ENCODE results near the gene LPP. TPM values are rescaled to one million over a fixed set of nuclear protein-coding genes. Genes with fewer than 3 reads are reported as not detected.

Gene LPP
- total RNA-seq, 1 experiment from 2014 or later: 22.1 TPM

DNA sequence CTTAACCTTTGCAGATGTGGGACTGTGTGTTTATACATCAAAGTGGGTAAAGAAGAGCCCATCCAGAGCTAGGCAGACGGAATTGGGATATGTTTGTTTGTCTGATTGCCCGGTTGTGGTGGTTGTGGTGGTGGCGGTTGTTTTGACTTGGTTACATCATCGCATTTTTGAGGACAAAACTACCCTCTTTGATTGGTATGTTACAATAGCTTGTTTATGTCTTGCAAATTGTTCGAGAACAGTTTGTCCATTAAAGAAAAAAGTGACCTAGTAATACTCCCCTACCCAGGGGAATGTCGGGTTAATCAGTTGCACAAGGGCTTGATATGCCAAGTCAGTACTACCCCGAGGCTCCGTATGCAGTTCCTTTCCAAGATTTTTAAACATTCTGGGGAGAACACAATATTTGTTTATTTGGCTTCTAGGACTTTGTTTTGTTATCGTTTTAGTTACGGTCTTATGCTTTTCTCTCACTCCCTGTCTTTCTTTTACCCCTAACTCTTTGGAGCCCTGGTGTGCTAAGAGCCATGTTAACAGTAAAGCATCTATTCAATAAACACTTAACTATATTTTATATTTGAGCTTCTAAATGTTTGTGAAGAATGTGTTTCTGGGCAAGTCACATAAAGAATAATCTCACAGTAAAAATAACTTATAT is 315.4 kb downstream of the LPP start:
- no peak for DNase-seq (ENCODE audit: low spot score)

DNA sequence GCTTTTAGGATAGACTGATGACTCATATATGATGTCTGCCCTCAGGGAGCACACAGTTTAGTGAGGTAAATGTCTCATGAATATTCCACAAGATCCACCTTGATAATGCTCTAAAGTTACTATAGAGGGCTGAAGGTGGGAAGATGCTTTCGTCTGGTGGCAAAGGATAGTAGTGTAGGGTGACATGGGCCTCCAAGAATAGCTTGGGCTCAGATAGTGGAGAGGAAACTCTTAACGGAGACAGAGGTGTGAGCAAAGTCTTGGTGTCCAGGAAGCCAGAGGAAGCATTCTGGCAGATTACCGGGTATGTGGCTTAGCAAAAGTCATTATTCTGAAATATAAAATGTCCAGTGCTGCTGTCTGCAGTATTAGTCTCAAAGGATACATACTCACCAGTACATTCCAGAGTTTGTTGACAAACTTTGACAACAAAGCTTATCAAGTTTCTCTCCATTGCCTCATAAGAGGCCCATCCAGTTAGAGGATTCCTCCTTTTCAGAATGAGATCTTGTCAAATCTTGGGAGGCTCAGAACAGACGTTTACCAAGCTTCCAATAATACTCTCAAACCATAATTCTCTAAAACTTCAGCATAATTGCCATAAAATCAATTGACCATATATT is 316.7 kb downstream of the LPP start:
- DNase-seq (ENCODE audit: low spot score): no peak

GRCh38 chr3:188471723-188472122 is 317.8 kb downstream of the LPP start:
- no peak for DNase-seq (ENCODE audit: low spot score)

- no peak for DNase-seq (ENCODE audit: low spot score)
These were observed 318.4 kb downstream of the LPP start for GRCh38 chr3:188472336-188472735.

DNA sequence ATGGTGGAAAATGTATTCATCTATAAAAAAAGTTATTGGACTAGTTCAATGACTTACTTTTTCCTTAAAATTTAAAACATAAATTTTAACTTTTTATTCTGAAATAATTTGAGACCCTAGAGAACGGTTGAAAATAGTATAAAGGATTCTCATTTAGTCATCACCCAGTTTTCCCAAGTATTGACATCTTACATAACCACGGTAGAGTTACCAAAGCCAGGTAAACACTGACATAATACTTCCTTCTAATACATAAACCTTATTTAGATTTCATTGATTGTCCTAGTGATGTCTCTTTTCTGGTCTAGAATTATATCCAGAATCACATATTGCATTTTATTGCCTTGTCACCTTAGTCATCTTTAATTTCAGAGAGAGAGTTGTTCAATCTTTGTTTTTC is 319.1 kb downstream of the LPP start:
- no peak for DNase-seq (ENCODE audit: low spot score)

GRCh38 chr3:188473591-188474288 is 319.8 kb downstream of the LPP start:
- DNase-seq (ENCODE audit: low spot score): no peak

- DNase-seq (ENCODE audit: low spot score): no peak
These were observed 323.0 kb downstream of the LPP start for GRCh38 chr3:188476935-188477334.

- DNase-seq (ENCODE audit: low spot score): no peak
These were observed 326.1 kb downstream of the LPP start for GRCh38 chr3:188480011-188480410.

DNA sequence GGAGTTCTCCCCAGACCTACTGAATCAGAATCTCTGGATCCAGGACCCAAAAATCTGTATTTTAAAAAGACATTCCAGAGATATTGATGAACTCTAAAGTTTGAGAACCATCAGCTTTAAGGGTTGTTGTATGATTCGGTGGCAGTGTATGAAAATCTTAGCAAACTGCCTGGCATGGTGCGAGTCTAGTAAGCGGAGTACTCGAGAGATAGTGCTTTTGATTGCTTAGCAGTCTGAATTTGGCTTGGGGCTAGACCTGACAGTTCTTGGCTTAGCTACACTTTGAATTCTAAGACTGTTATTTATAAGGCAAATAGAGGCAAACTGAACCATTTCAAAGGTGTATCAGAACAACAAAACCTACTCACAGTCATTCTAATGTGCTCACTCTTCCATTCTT is 329.0 kb downstream of the LPP start:
- no peak for DNase-seq (ENCODE audit: low spot score)

GRCh38 chr3:188486126-188486525 is 332.2 kb downstream of the LPP start:
- DNase-seq (ENCODE audit: low spot score): no peak

DNA sequence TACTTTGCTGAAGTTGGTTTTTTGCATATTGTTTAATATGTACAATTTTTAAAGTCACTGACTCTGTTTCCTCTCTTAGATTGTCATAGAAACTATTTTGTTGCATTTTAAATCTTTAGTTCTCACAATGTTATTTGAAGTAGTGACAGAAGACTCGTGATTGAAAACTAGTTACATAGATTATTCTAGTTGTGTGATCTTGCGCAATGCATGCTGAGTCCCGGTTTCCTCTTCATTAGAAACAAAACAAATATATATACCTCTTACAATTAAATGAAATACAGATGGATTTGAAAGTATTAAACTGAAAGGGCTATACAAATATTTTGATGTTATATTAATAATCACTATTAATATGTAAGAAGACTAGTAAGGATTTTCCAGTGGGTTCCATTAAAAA is 333.0 kb downstream of the LPP start:
- no peak for DNase-seq (ENCODE audit: low spot score)

DNA sequence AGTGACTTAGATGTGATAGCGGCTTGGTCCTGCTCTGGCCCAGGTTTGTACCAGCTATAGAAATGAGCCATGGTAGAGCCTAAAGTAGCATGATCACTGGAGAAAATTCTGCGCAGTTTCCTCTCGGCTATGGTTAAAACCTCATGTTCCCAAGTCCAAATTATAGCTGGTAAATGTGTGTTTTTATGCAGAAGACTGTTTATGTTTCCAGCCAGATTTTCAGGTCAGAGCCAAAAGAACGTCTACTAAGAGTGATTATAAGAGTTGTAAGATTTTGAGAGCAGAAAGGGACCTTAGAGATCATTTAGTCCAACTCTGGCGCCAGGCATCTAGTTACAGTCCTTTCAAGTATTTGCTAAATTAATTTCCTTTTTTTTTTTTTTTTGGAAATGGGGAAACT is 333.7 kb downstream of the LPP start:
- DNase-seq (ENCODE audit: low spot score): no peak

DNA sequence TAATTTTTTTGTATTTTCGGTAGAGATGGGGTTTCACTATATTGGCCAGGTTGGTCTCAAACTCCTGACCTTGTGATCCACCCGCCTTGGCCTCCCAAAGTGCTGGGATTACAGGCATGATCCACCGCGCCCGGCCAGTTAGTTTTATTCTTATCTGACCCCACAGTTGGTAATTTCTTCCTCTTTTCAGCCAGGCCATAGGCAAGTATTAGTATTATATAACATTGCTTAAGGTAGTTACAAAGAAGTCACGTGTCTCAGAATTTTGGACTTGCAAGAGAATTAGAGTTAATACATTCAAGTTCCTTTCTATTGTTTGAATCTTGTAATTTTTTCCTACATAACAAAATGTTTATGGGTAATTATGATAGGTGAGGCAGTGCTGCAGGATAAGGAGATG is 334.8 kb downstream of the LPP start:
- DNase-seq (ENCODE audit: low spot score): no peak

DNA sequence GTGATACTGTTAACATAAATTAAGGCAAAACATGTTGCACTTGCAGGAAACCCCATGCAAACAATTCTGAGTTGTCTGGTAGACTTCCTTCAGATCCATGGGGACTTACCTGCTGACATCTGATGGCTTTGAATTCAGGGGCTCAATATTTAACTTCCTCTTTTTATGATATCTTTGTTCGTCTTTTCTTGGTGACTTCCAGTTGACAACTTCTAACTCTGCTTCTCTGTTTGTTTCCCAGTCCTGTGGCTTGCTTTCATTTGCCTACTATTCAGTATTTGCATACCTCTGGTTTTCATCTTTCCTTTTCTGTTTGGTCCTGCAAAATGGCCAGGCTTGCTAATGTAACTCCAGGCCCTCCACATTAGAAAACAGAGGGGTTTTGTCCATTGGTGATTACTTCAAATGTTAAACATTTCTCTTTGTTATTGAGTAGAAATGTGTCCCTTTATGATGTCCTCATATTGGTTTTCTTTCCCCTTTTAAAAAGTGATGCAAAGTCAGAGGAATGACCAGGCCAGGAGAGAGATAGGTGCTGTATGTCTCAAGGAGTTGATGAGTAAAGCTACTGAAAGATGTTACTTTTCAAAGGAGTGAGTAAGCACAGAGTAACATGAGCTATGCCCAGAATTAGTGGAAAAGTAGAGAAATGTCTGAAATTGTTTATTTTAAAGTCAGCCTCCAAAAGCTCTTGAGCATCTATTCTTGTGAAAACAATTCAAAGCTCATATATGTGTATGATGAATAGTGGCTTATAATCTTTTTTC is 335.9 kb downstream of the LPP start:
- no peak for DNase-seq (ENCODE audit: low spot score)

DNA sequence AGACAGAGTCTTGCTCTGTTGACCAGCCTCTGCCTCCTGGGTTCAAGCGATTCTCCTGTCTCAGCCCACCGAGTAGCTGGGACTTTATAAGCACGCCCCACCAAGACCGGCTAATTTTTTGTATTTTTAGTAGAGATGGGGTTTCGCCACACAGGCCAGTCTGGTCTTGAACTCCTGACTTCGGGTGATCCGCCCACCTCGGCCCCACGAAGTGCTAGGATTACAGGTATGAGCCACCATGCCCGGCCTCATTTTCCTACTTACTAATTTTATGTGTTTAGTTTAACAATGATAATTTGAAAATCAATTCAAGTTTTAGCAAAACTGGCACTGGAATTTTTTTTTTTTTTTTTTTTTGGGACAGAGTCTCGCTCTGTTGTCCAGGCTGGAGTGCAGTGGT is 336.5 kb downstream of the LPP start:
- no peak for DNase-seq (ENCODE audit: low spot score)

GRCh38 chr3:188491276-188491687 is 337.3 kb downstream of the LPP start:
- no peak for DNase-seq (ENCODE audit: low spot score)

GRCh38 chr3:188496390-188496789 is 342.4 kb downstream of the LPP start:
- no peak for DNase-seq (ENCODE audit: low spot score)

DNA sequence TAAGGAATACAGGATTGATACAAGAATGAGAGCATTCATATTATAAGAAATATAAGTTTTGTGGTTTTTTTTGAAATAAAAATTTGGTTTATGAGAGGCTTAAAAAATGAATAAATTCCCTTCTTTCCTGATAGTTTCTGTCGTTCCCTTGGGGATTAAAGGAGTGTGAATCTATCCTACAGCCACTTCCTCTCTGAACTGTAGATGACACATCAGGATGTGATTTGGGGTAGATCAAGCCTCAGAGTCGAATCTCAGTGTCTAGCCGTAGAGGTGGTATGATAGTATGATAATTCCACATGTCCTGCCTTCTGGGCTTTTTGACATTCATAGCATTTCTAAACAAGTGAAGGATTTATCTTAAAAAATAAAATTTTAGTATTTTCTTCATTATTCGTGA is 343.1 kb downstream of the LPP start:
- DNase-seq (ENCODE audit: low spot score): no peak

DNA sequence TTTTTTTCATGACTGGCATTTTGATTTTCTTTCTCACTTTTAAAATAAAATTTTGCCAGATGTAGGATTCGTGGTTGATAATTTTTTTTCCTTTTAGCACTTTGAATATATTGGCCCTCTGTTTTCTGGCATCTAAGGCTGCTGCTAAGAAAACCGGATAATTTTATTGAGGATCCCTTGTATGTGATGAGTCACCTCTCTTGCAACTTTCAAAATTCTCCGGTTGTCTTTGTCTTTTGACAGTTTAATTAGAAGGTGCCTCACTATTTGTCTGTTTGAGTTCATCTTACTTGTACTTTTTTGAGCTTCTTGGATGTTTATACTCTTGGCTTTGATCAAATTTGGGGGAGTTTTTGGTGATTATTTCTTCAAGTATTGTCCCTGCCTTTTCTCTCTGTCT is 349.7 kb downstream of the LPP start:
- DNase-seq (ENCODE audit: low spot score): no peak

GRCh38 chr3:188505151-188505550 is 351.2 kb downstream of the LPP start:
- no peak for DNase-seq (ENCODE audit: low spot score)

GRCh38 chr3:188505911-188506310 is 352.0 kb downstream of the LPP start:
- DNase-seq (ENCODE audit: low spot score): no peak

DNA sequence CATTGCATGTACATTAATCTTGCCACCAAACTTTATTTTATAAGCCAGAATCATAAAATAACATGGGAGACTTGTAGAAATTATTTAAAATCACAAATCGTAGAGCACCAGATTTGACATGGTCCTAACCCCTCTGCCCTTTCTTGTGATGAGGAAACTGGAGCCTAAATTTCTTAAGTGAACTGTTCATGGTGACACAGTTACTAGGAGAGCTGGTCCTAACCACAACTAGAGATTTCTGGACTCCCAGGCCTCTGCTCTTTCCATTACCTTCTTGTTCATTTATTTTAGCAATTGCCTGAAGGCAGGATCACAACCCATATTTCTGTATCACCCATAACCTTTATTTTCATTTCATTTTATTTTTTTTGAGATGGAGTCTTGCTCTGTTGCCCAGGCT is 352.5 kb downstream of the LPP start:
- no peak for DNase-seq (ENCODE audit: low spot score)

All from HT-29 (cell line).